Ramos (cell line): Measurements from ENCODE around the gene CHPF2.

Source experiments
- in situ Hi-C: fragments of 300-500 bp; cut with MboI; formaldehyde crosslinking; loops from one replicate; pipeline ENCODE4 v1.14.3; 2022; ENCODE audit warnings: low sequenced_read_pairs; ENCODE audit not compliant: unreplicated experiment

Gene CHPF2

GRCh38 chr7:151231080-151231479 lies 1.2 kb upstream of the CHPF2 start:
- in situ Hi-C loops, result no loop called here

GRCh38 chr7:151232917-151233701 lies 826 bp downstream of the CHPF2 start:
- in situ Hi-C loops, result no loop called here

GRCh38 chr7:151233804-151234203 lies 1.5 kb downstream of the CHPF2 start:
- in situ Hi-C loops, result no loop called here

GRCh38 chr7:151235091-151235787 lies 3.0 kb downstream of the CHPF2 start:
- in situ Hi-C loops, result no loop called here

GRCh38 chr7:151236406-151236805 lies 4.1 kb downstream of the CHPF2 start:
- in situ Hi-C loops, result no loop called here

- in situ Hi-C loops, result no loop called here
Observed at GRCh38 chr7:151237244-151238189, 5.2 kb downstream of the CHPF2 start.

GRCh38 chr7:151238190-151238810 lies 6.0 kb downstream of the CHPF2 start:
- in situ Hi-C loops, result no loop called here

GRCh38 chr7:151238924-151239836 lies 6.9 kb downstream of the CHPF2 start:
- in situ Hi-C loops, result no loop called here

GRCh38 chr7:151239837-151240459 lies 7.7 kb downstream of the CHPF2 start:
- in situ Hi-C loops, result no loop called here

- in situ Hi-C loops, result no loop called here
Observed at GRCh38 chr7:151240536-151240935, 8.3 kb downstream of the CHPF2 start.

GRCh38 chr7:151240942-151241754 lies 8.9 kb downstream of the CHPF2 start:
- in situ Hi-C loops, result no loop called here

- in situ Hi-C loops, result no loop called here
Observed at GRCh38 chr7:151241755-151242096, 9.4 kb downstream of the CHPF2 start.

GRCh38 chr7:151242159-151243044 lies 10.1 kb downstream of the CHPF2 start:
- in situ Hi-C loops, result no loop called here

- in situ Hi-C loops, result no loop called here
Observed at GRCh38 chr7:151243045-151243349, 10.7 kb downstream of the CHPF2 start.

GRCh38 chr7:151243408-151244195 lies 11.3 kb downstream of the CHPF2 start:
- in situ Hi-C loops, result no loop called here

- in situ Hi-C loops, result no loop called here
Observed at GRCh38 chr7:151244196-151244840, 12.0 kb downstream of the CHPF2 start.
